Myocyte (in vitro differentiated cells): Measurements from ENCODE around the gene TMEM256. TPM values are rescaled to one million over a fixed set of nuclear protein-coding genes. Genes with fewer than 3 reads are reported as not detected.

Experiments used
- DNase-seq: peaks from one replicate; pipeline ENCODE4 v3.0.0-alpha.2; 2012; ENCODE audit warnings: low read depth
- total RNA-seq: library from RNA; depleted of rRNA; stranded (reverse); fragments of >200 nt; gene quantifications from 2 replicates; pipeline ENCODE4 v1.2.3, GENCODE V29; 2014

TMEM256 gene
- total RNA-seq, 1 donor from 2014 or later = 69.6 TPM

DNA sequence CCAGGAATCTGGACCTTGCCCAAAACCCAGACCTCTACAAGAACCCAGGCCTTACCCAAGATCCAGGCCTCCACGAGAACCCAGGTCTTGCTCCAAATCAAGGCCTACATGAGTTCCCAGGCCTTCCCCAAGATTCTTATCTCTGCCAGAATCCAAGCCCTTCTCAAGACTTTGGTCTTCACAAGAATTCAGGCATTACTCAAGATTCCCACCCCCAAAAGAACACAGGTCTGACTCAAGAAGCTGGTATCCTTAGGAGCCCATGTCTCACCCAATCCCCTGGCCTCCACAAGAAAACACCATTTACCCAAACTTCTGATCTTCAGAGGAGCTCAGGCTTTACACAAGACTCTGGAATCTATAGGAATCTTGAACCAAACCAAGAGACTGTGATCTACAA, 27.3 kb upstream of the TMEM256 start:
- no peak for DNase-seq

DNA sequence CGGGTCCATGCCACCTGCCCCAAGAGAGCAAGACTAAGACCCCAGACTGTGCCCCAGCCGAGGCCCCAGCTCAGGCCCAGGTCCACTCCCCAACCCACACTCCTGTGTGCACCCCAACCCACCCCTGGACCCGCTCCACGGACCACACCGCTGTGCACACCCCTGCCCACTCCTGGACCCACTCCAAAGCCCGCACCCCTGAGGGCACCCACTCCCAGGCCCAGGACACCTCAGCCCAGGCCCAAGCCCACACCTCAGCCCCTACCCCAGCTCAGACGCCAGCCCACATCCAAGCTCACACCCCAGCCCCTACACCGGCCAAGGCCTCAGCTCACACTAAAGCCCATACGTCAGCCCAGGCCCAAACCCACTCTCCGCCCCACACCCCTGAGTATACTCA, 25.8 kb upstream of the TMEM256 start:
- DNase-seq = no peak

DNA sequence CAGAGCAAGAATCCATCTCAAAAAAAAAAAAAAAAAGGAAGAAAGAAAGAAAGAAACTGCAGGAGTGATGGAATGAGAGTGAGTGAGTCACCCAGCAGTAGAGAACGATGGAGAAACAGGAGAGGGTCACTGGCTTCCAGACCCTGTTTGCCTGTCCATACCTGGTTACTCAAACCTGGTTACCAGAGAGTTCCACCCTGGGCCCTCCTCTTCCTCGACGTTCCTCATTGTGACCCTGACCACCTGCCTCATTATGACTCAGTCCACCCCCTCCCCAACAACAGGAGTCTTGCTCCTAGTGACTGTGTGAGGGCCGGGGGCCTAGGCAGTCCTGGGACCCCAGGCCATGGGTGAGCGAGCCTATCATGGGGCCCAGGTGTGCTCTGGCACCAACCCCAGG, 24.7 kb upstream of the TMEM256 start, which contains the start of gene SPEM3:
SPEM3 (plus strand) TSS at position 301 of the 400 bp plus-strand sequence; CDS start at position 347, 46 bp downstream.
- no peak for DNase-seq

DNA sequence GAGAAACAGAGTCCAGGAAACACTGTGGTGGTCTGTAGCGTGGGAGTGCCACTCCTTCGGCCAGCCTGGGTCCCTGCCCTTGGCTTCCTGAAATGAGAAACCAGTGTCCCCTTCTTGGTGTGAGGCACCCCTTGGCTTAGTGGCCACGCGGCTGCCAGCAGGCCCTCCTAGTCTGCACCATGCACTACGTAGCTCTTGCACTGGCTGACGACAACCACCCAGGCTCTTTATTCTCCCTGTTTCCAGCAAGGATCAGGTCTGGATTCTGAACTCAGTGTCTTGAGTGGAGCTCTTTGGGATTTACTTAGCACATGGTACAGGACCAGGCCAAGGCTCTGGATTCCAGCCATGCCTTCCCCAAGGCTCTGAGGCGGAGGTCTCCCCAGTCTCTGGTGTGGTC, 23.7 kb upstream of the TMEM256 start:
- no peak for DNase-seq

DNA sequence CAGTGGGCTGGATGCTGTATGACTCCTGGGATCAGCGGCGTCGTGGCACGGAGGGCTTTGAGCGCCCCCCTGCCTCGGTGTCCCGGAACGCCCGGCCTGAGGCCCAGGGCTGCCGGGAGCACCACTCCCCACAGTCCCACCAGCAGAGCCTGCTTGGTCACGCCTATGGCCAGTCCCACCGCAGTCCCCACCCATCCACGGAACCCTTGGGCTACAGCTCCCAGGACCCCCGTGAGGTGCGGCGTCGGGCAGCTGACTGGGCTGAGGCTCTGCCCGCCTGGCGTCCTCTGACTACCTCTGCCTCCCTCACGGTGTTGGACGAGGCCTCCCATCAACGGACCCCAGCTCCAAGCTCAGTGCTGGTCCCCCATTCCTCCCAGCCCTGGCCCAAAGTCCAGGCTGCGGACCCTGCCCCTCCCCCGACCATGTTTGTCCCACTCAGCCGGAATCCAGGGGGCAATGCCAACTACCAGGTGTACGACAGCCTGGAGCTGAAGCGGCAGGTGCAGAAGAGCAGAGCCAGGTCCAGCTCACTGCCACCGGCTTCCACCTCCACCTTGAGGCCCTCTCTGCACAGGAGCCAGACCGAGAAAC, 23.1 kb upstream of the TMEM256 start:
- DNase-seq = no peak

DNA sequence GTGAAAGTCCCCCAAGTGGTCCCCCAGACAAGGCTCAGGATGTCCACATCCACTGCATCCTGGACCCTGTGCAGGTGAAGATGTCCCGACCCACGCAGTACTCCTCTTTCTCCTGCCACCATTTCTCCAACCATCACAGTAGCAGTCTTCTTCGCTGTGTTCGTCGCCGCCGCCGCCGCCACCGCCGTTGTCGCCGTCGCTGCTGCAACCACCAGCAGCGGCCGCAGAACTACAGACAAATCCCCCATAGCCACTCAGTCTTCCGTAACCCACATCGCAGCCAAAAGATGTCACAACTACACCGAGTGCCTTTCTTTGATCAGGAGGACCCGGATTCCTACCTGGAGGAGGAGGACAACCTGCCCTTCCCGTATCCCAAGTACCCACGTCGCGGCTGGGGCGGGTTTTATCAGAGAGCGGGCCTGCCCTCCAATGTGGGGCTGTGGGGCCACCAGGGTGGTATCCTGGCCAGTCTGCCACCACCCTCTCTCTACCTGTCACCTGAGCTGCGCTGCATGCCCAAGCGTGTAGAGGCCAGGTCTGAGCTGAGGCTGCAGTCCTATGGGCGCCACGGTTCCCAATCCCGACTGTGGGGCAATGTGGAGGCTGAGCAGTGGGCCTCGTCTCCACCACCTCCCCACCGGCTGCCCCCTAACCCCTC, 22.4 kb upstream of the TMEM256 start:
- no peak for DNase-seq

DNA sequence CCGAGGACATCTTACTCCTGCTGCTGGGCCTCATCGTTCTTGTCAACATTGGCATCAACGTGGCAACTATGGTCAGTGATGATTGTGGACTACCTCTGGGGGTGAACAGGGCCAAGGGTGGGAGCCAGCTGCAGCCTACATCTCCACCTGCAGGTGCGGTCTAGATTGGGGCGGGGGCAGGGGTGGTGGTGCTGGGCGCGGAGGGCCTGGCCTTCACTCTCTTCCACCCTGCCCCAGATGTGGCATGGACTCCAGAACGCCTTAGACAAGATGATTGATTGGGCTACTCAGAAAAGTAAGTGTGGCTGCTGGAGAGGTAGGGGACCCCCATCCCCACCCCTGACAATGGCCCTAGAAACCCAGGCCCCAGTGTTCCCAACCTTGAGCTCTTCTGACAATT, 21.9 kb upstream of the TMEM256 start:
- no peak for DNase-seq

DNA sequence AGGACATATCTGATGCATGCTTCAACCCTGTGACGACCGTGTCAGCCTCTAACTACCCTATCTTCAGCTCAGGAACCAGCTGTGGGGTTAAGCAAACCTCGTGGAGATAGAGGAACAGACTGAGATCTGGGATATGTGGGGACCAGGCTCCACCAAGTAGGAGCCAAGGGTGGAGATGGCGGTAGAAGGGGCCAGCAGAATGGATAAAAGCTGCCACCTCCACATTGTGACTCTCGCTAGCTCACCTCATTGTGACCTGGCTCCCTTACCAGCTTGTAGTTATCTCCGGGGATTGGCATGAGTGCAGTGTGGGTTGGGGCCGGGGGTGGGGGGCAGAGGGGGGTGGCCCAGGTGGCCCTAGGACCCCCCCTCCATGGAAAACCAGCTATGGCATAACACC, 21.4 kb upstream of the TMEM256 start, which contains the start of gene SPEM2:
SPEM2 (plus strand) TSS at position 301 of the 400 bp plus-strand sequence; CDS start at position 374, 73 bp downstream.
- DNase-seq = no peak

DNA sequence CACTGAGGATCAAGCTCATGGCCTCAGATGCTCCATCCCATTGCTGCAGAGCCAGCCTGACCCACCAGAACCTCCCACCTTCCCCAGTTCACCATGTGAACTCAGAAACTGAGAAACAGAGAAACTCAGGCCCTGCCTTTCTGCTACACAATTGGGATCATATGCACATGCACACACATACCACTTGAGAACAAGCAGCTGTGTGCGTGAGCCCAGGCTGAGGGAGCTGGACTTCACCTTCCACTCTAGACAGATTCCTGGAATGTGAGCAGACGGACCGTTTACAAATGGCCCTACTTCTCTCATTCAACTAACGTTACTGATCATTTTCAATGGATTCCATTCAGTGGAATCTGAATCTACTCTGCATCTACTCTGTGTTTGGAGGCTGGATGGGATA, 19.8 kb upstream of the TMEM256 start:
- DNase-seq = no peak

DNA sequence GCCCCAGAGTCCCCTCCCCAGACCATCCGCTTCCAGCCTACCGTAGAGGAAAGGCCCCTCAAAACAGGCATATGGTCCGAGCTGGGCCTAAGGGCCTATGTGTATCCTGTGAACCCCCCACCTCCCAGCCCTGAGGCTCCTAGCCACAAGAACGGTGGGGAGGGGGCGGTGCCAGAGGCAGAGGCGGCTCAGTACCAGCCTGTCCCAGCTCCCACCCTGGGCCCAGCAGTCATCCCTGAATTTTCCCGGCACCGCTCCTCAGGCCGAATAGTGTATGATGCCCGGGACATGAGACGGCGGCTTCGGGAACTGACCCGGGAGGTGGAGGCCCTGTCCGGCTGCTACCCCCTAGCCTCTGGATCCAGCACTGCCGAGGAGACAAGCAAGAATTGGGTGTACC, 17.3 kb upstream of the TMEM256 start:
- no peak for DNase-seq

DNA sequence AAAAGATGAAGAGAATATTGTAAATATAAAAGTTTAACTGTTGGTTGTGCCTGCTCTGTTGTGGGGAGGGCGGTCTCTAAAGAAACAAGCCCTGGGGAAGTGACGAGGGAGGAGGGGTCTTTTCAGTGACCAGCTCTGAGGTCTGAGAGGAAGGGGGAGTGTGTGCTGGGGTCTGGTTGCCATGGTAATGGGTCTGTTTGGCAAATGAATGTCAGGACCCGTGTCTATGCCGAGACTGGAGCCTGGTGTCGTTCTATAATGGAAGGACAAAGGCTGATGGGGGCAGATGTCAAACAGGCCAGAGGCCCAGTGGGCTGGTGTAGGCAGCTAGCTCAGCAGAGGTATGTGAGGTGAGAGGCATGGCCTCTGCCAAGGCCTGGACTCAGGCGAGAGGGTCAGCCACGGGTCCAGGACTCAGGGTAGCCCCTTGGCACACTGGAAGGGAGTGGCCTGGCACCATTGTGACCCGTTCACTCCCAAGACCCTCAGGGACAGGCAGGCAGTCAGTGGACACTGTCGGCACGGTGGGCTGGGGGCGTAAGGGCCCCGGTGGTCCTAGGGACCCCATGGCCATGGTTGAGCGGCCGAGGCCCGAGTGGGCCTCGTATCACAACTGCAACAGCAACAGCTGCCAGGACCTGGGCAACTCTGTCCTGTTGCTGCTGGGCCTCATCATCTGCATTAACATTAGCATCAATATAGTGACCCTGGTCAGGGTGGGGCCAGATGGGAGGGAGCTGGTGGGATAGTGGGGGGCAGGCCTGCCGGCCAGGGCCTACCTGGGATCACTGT, 16.1 kb upstream of the TMEM256 start, which contains the start of gene SPEM1:
SPEM1 (plus strand) TSS at position 506 of the 792 bp plus-strand sequence; CDS start at position 567, 61 bp downstream.
- no peak for DNase-seq

DNA sequence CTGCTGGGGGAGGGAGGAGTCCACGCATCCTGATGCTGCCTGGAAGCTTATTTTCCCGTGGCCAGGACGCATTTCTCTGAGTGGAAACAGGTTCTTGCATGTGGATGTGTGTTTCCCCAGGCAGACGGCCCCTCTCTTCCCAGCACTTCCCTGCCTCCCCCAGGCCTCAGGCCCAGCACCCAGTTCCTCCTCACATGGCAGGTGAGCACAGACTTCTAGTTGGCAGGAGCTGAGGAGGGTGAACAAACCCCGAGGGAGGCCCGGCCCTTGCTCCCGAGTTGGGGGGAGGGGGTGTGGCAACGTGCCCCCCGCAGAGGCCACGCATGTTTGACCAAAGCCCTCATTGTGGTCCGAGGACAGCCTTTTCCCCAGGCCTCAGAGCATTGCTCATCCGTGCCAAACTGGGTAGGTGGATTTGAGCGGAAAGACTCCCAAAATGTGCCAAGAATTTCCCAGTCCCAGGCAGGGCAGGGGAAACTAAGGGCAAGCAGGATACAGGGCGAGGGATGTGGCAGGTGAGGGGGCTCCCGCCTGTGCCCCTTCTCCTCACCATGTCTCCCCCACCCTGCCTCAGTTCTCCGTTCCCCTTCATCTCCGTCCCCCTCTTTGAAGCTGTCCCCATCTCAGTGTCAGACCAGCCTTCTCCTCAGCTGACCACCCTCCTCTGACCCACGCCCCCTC, 14.7 kb upstream of the TMEM256 start:
- DNase-seq = no peak

DNA sequence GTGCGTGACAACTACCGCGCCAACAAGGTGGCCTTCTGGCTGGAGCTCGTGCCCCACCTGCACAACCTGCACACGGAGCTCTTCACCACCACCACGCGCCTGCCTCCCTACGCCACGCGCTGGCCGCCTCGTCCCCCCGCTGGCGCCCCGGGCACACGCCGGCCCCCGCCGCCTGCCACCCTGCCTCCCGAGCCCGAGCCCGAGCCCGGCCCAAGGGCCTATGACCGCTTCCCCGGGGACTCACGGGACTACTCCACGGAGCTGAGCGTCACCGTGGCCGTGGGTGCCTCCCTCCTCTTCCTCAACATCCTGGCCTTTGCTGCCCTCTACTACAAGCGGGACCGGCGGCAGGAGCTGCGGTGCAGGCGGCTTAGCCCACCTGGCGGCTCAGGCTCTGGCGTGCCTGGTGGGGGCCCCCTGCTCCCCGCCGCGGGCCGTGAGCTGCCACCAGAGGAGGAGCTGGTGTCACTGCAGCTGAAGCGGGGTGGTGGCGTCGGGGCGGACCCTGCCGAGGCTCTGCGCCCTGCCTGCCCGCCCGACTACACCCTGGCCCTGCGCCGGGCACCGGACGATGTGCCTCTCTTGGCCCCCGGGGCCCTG, 13.3 kb upstream of the TMEM256 start:
- no peak for DNase-seq

DNA sequence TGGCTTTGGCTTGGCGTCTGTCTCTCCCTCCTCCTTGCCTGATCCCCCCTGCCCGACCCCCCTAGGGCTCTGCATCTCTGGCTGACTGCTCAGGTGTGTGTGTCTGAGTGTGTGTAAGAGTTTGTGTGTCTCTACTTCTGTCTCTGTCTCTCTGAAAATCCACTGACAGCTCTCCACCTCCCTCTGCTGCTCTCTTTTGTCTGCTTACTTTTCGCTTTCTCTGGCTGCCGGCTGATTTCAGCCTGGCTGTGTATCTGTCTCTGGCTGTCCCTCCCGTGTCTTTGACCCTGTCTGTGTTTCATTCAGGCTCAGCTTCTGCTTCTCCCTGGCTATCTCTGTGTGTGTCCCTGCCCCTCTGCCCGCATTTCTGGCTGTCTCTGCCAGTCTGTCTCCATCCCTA, 12.4 kb upstream of the TMEM256 start:
- DNase-seq = no peak

DNA sequence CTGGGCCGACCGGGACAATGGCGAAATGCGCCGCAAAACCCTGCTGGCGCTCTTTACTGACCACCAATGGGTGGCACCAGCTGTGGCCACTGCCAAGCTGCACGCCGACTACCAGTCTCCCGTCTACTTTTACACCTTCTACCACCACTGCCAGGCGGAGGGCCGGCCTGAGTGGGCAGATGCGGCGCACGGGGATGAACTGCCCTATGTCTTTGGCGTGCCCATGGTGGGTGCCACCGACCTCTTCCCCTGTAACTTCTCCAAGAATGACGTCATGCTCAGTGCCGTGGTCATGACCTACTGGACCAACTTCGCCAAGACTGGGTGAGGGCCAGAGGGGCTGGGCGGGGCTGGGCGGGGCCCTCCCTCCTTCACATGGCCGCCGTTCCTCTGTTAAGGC, 11.9 kb upstream of the TMEM256 start:
- no peak for DNase-seq

DNA sequence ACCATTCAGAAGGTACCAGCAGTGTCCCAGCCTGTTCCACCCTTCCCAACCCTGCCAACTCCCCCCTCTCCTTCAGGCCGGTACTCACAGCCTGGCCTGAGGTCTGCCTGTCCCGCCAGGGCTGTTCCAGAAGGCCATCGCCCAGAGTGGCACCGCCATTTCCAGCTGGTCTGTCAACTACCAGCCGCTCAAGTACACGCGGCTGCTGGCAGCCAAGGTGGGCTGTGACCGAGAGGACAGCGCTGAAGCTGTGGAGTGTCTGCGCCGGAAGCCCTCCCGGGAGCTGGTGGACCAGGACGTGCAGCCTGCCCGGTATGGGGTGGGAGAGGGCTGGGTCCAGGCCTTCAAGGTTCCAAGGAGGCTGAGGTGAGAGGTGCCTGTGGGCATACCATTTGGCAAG, 10.9 kb upstream of the TMEM256 start:
- DNase-seq = no peak

DNA sequence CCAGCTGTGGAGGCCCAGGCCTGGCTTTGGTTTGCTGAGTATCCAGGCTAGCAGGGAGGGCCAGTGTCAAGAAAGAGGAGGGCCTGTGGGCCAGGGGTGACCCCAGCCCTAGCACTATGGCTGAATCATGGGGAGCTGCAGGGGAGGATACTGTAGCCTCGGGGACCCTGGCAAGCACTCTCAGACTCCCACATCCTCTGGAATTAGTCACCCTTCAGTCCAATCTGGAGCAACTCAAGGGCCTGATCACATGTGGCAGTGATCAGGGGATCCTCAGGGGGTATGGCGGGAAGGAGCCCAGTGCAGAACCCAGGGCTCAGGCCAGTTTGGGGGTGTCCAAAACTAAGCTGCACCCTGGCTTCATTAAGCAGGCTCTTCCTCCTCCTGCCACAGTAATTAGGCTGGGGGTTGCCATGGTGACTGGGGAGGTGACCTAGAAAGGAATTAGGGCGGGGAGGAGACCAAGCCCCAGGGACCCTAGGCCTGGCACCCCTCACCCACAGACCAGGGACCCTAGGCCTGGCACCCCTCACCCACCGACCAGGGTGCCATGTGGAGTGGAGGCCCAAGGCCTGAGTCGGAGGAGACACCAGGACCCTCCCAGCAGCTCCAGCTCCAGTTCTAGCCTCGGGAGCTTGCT, 9.6 kb upstream of the TMEM256 start:
- DNase-seq = no peak

DNA sequence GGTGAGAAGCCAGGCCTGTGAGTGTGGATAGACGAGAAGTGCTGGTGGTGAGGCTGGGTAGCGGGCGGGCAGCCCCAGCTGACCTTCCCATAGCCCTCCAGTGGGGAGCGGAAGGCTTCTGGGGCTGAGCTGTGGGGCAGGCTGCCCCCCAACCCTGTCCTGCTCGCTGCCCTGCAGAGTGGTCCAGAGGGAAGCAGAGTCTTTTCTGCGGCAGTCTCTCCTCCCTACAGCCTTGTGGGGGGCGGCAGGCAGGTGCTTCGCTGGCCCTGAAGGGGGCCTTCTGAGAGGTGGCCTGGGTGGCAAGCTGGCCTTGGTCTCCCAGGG, 7.5 kb upstream of the TMEM256 start:
- no peak for DNase-seq

DNA sequence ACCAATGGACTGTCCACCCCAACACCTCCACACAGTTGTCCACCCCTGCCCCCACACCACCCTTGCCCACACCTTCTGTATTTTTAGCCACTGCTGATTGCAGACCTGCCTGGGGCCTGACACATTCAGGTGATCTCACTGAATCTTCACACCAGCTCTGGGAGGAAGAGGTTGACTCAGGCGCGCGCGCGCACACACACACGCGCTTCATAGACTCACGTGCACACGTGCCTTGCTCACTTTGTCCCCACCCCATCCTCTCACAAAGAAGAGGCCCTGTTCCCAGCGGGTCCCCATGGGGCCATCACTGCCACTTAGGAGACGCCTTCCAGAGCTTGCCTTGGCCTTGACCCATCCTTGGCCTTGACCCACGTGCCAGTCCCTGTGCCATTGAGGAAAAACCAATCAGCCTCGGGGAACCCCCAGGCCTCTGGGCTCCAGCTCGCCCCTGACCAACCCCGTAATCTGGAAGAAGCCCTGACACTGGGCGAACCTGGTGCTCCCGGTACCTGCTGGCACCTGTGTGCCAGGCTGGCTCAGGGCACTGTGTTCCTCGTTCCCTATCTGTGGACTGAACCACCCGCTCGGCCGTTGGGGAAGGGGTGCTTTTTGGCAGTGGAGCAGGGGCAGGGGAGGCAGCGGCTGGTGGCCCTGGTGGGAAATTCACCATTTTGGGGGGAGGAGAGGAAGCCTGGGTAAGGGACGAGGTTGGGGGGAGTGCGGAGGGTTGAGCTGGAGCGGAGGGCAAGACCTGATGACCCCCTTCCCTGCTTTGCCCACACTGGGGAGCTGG, 6.9 kb upstream of the TMEM256 start:
- DNase-seq = no peak

DNA sequence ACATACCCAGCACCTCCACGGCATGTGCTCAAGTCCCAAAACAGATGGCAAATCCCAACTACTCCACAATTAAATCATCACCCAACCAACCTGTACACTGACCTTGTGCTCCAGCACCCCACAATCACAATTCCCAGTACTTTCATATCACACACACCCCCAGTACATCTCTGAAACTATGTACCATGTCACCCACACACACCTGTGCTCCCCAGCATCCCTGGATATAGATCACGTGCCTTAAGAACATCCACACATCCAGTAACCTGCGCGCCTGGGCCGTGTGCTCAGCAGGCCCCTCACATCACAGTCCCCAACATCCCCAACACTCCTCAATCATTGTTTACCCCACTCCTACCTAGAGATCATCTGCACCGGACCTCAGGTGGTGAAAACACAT, 5.8 kb upstream of the TMEM256 start:
- DNase-seq = no peak
